ENCODE results near the gene SEPTIN6.

SEPTIN6 gene

DNA sequence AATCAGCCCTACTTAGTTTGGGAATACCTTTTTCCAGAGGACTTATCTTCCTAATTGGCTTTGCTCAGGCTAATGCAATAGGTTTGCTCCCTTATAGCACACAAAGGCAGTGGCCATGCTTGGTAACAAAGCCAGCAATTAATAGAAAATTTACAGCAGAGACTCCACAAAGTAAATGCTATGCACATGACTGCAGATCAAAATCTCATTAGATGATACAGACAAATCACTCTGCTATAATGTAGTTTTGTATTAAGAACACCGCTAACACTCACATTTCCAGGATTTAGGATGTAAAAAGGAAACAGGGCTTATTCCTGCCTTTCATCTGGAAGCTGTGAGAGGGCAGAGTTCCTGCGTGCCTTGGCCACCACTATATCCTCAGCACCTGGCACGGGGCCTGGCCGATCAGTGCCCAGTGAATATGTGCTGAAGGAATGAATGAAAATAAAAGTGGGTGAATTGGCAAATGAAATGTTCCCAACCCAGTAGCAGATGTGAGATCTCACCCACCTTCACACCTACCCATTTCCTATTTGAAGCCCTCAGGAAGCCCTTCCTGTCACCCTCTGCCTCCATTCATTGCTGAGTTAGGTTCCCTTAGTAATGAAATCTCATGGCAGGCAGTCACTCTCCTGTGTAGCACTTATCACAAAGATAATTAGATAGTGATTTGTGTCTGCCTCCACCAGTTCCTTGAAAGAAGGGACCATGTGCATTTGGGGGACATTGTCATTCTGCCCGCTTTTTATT lies 5.1 kb downstream of the SEPTIN6 start:
- Histone ChIP-seq H3K27ac (ENCODE audit: low read depth, low read length, poor library complexity, severe bottlenecking) (peak overlapping the region; percentile 97), H3K4me3 (ENCODE audit: low read depth, low read length, poor library complexity, severe bottlenecking) (peak overlapping the region; percentile 5), H3K4me1 (ENCODE audit: insufficient read depth, low read length, severe bottlenecking) (peaks cover 86% of the 10 kb centered on the region), H2AFZ (ENCODE audit: low read length) (no peak overlapping the region), H3F3A (ENCODE audit: insufficient read depth, low read length) (peaks cover 3% of the 10 kb centered on the region; the same call in 1 of the 2 replicates), H3K27me3 (ENCODE audit: insufficient read depth, low read length) (no peaks in the 10 kb centered on the region), H3K9ac (ENCODE audit: low read length) (peak overlapping the region; percentile 33; the same call in 1 of the 2 replicates), H4K20me1 (ENCODE audit: insufficient read depth, low read length) (no peaks in the 10 kb centered on the region), H3K4me2 (ENCODE audit: low read length) (peak overlapping the region; percentile 57), H3K9me2 (ENCODE audit: low read depth, low read length) (no peaks in the 10 kb centered on the region), H3K9me3 (ENCODE audit: low read length) (no peaks in the 10 kb centered on the region), H3K36me3 (ENCODE audit: insufficient read depth, low read length) (0 out of 2 replicates have a peak, but pooled peaks cover 5% of the 10 kb centered on the region), H3K79me2 (ENCODE audit: insufficient read depth, low read length) (peaks cover 65% of the 10 kb centered on the region)
- TF ChIP-seq, protein P1, sequence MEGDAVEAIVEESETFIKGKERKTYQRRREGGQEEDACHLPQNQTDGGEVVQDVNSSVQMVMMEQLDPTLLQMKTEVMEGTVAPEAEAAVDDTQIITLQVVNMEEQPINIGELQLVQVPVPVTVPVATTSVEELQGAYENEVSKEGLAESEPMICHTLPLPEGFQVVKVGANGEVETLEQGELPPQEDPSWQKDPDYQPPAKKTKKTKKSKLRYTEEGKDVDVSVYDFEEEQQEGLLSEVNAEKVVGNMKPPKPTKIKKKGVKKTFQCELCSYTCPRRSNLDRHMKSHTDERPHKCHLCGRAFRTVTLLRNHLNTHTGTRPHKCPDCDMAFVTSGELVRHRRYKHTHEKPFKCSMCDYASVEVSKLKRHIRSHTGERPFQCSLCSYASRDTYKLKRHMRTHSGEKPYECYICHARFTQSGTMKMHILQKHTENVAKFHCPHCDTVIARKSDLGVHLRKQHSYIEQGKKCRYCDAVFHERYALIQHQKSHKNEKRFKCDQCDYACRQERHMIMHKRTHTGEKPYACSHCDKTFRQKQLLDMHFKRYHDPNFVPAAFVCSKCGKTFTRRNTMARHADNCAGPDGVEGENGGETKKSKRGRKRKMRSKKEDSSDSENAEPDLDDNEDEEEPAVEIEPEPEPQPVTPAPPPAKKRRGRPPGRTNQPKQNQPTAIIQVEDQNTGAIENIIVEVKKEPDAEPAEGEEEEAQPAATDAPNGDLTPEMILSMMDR (IDR thresholded peaks at IDR 0.05; ENCODE audit: low read length): no peak
- TF ChIP-seq EZH2 (IDR thresholded peaks at IDR 0.05; ENCODE audit: borderline replicate concordance, low read length): no peak

DNA sequence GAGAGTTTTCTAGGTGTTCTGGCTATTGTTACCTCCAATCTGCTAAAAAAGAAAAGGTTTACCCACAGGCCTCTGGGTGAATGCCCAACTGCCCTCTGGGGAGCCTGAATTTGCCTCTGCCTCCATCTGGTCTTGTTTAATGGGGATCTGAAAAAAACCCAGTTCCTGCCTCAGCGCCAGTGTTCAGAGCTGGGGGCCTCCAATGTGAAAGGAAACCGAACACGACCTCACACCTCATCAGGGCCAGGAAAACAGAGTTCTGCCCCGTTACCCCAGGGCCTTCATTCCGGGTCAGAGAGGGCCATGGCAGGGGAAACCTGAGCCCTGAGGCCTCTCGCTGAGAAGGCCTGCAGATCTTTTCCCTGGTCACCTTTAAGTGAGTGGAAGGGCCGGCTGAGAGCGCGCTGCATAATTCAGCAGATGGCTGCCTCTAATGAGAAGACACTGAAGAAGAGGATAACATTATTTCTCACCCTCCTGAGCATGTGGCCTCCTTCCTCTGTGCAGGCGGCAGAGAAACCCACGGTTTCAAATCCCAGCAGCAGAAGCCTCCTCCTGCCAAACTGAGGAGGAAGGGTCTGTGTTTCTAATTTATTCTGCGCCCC lies 6.8 kb downstream of the SEPTIN6 start:
- no peaks in the 10 kb centered on the region for H3K27me3 ChIP-seq (ENCODE audit: insufficient read depth, low read length)
- peak overlapping the region; percentile 63 for H3K9ac ChIP-seq (ENCODE audit: low read length)
- 0 out of 2 replicates have a peak, but pooled peaks cover 5% of the 10 kb centered on the region for H3K36me3 ChIP-seq (ENCODE audit: insufficient read depth, low read length)
- H3K4me1 ChIP-seq (ENCODE audit: insufficient read depth, low read length, severe bottlenecking): peaks cover 98% of the 10 kb centered on the region
- H3K4me2 ChIP-seq (ENCODE audit: low read length): peak overlapping the region; percentile 57
- H3K9me3 ChIP-seq (ENCODE audit: low read length): no peaks in the 10 kb centered on the region
- peaks cover 8% of the 10 kb centered on the region for H3F3A ChIP-seq (ENCODE audit: insufficient read depth, low read length)
- TF ChIP-seq, protein P1 (IDR thresholded peaks at IDR 0.05; ENCODE audit: low read length): no peak
- peak overlapping the region; percentile 97 for H3K27ac ChIP-seq (ENCODE audit: low read depth, low read length, poor library complexity, severe bottlenecking)
- no peaks in the 10 kb centered on the region for H3K9me2 ChIP-seq (ENCODE audit: low read depth, low read length)
- H3K79me2 ChIP-seq (ENCODE audit: insufficient read depth, low read length): peaks cover 62% of the 10 kb centered on the region
- no peaks in the 10 kb centered on the region for H4K20me1 ChIP-seq (ENCODE audit: insufficient read depth, low read length)
- H2AFZ ChIP-seq (ENCODE audit: low read length): no peak overlapping the region
- peak overlapping the region; percentile 40 for H3K4me3 ChIP-seq (ENCODE audit: low read depth, low read length, poor library complexity, severe bottlenecking)

DNA sequence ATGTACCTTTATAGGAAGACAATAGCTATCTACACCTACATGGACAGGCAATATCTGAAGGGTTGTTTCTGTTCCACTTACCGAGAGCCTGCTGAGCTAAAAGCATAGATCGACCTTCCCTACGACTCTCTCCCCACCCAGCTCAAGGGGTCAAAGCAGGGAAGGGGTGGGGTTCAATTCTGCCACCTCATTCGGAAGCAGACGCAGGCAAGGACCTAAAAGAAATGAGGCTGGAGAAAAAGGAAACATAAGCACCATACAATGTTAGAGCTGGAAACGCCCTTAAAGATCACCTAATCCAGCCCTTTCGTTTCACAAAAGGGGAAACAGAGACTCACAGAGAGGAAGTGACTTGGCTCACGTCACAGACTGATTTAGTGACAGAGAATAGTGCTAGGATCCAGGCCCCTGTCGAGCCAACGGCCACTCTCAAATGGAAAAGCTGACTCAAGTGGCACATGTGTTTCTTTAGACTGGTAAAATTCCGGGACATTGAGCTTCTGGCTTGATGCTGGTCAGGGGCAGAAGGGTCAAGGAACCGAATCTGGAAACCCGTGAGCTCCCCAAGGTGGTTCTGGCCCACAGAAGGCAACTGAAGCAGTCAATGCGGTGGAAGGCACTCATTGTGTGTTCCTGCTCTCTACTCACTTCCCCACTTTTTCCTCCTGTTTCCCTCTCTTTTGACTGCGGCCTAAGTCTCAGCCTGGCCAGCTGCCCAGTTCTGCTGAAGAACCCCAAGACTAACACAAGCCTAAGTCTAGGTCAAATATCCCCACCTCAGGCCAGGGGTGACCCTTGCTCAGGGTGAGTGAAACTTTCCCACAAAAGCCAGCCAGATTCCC lies 7.5 kb downstream of the SEPTIN6 start:
- Histone ChIP-seq H3K79me2 (ENCODE audit: insufficient read depth, low read length) (peaks cover 62% of the 10 kb centered on the region), H3K27me3 (ENCODE audit: insufficient read depth, low read length) (no peaks in the 10 kb centered on the region), H3K36me3 (ENCODE audit: insufficient read depth, low read length) (0 out of 2 replicates have a peak, but pooled peaks cover 5% of the 10 kb centered on the region), H3K27ac (ENCODE audit: low read depth, low read length, poor library complexity, severe bottlenecking) (peak overlapping the region; percentile 97), H3K4me2 (ENCODE audit: low read length) (peak overlapping the region; percentile 57), H4K20me1 (ENCODE audit: insufficient read depth, low read length) (no peaks in the 10 kb centered on the region), H2AFZ (ENCODE audit: low read length) (no peak overlapping the region), H3K9me2 (ENCODE audit: low read depth, low read length) (no peaks in the 10 kb centered on the region), H3K4me3 (ENCODE audit: low read depth, low read length, poor library complexity, severe bottlenecking) (peak overlapping the region; percentile 40), H3K9me3 (ENCODE audit: low read length) (no peaks in the 10 kb centered on the region), H3K4me1 (ENCODE audit: insufficient read depth, low read length, severe bottlenecking) (peaks cover 98% of the 10 kb centered on the region), H3K9ac (ENCODE audit: low read length) (peak overlapping the region; percentile 63), H3F3A (ENCODE audit: insufficient read depth, low read length) (peaks cover 8% of the 10 kb centered on the region)
- TF ChIP-seq, protein P1 (IDR thresholded peaks at IDR 0.05; ENCODE audit: low read length): no peak
- TF ChIP-seq EZH2 (IDR thresholded peaks at IDR 0.05; ENCODE audit: borderline replicate concordance, low read length): no peak
